IMR-90 (cell line): Measurements from ENCODE around the gene TMED3. TPM values are rescaled to one million over a fixed set of nuclear protein-coding genes. Genes with fewer than 3 reads are reported as not detected.

Experiments used
- ATAC-seq: fragments of 200-7000 bp; cut with Tn5 transposase; 2 replicates; pipeline ENCODE4 v1.9.1; 2020; ENCODE audit warnings: low read depth, mild to moderate bottlenecking, moderate library complexity
- BruUV-seq: library from RNA; stranded (reverse); fragments of 400-500 nt; replicated peaks from 2 replicates; lab custom pipeline; 2021; lab: Mats Ljungman, UMichigan
- CTCF ChIA-PET: fragments of 300-600 bp; formaldehyde crosslinking; extraction: SDS; loops from one replicate; lab custom pipeline; 2021; ENCODE audit warnings: antibody characterized with exemption; lab: Yijun Ruan, JAX
- POLR2A ChIA-PET: fragments of 300-600 bp; sonication (Branson Sonifier 250); formaldehyde crosslinking; loops from one replicate; lab custom pipeline; 2022; ENCODE audit warnings: antibody characterized with exemption; ENCODE audit not compliant: unreplicated experiment; lab: Charles Lee
- DNase-seq: peaks from one replicate; pipeline ENCODE4 v3.0.0; 2013
- H2AFZ ChIP-seq: replicated peaks from 2 replicates; pipeline ENCODE3; 2013; ENCODE audit warnings: low read length, mild to moderate bottlenecking; ENCODE audit not compliant: poor library complexity
- H2AK5ac ChIP-seq: 2 replicates; pipeline ENCODE4 v1.6.1; 2013; ENCODE audit warnings: low read depth, low read length, inconsistent platforms
- H2AK9ac ChIP-seq: replicated peaks from 2 replicates; pipeline ENCODE3; 2013; ENCODE audit warnings: mild to moderate bottlenecking, low read depth, low read length, moderate library complexity; ENCODE audit not compliant: poor library complexity
- H2BK120ac ChIP-seq: 2 replicates; pipeline ENCODE4 v1.6.1; 2013; ENCODE audit warnings: low read depth, low read length, inconsistent platforms
- H2BK15ac ChIP-seq: 3 replicates; pipeline ENCODE4 v1.6.1; 2013; ENCODE audit warnings: low read depth, low read length, inconsistent platforms
- H2BK20ac ChIP-seq: 2 replicates; pipeline ENCODE4 v1.6.1; 2013; ENCODE audit warnings: low read depth, mild to moderate bottlenecking, inconsistent platforms, low read length, moderate library complexity
- H2BK5ac ChIP-seq: 2 replicates; pipeline ENCODE4 v1.6.1; 2013; ENCODE audit warnings: mild to moderate bottlenecking, low read depth, low read length, inconsistent platforms; ENCODE audit not compliant: poor library complexity, severe bottlenecking
- H3K14ac ChIP-seq: replicated peaks from 2 replicates; pipeline ENCODE4 v1.6.1; 2013; ENCODE audit warnings: low read depth, low read length, inconsistent platforms
- H3K18ac ChIP-seq: 2 replicates; pipeline ENCODE4 v1.6.1; 2013; ENCODE audit warnings: low read depth, low read length, control low read depth
- H3K23ac ChIP-seq: 2 replicates; pipeline ENCODE4 v1.6.1; 2013; ENCODE audit warnings: low read depth, low read length, inconsistent platforms
- H3K27ac ChIP-seq: 2 replicates; pipeline ENCODE4 v1.5.1; 2013; ENCODE audit warnings: mild to moderate bottlenecking, control low read depth, low read length; ENCODE audit not compliant: insufficient read depth
- H3K27me3 ChIP-seq: 2 replicates; pipeline ENCODE4 v1.6.1; 2013; ENCODE audit warnings: low read length; ENCODE audit not compliant: control insufficient read depth, insufficient read depth
- H3K36me3 ChIP-seq: 2 replicates; pipeline ENCODE4 v1.6.1; 2013; ENCODE audit warnings: low read length, mixed read lengths; ENCODE audit not compliant: control insufficient read depth, insufficient read depth
- H3K4ac ChIP-seq: 2 replicates; pipeline ENCODE4 v1.6.1; 2013; ENCODE audit warnings: low read depth, low read length, inconsistent platforms
- H3K4me1 ChIP-seq: 2 replicates; pipeline ENCODE4 v1.6.1; 2013; ENCODE audit warnings: low read length, mixed read lengths; ENCODE audit not compliant: control insufficient read depth, insufficient read depth
- H3K4me2 ChIP-seq: 2 replicates; pipeline ENCODE4 v1.6.1; 2013; ENCODE audit warnings: low read depth, mild to moderate bottlenecking, control low read depth, low read length, moderate library complexity
- H3K4me3 ChIP-seq: 2 replicates; pipeline ENCODE4 v1.5.1; 2013; ENCODE audit warnings: low read depth, mild to moderate bottlenecking, control low read depth, low read length, moderate library complexity; ENCODE audit not compliant: insufficient read depth
- H3K56ac ChIP-seq: 2 replicates; pipeline ENCODE4 v1.6.1; 2013; ENCODE audit warnings: low read length, inconsistent platforms; ENCODE audit not compliant: insufficient read depth; ENCODE audit errors: extremely low read depth
- H3K79me1 ChIP-seq, 2 experiments: 2 replicates each; pipeline ENCODE4 v1.6.1; 2013; ENCODE audit warnings: low read length in 2 of 2, inconsistent platforms in 1 of 2, low read depth in 1 of 2
- H3K9ac ChIP-seq: 2 replicates; pipeline ENCODE4 v1.6.1; 2013; ENCODE audit warnings: low read depth, low read length, control low read depth
- H3K9me1 ChIP-seq: 2 replicates; pipeline ENCODE4 v1.6.1; 2013; ENCODE audit warnings: low read length, inconsistent platforms; ENCODE audit not compliant: insufficient read depth
- H3K9me3 ChIP-seq: 2 replicates; pipeline ENCODE4 v1.6.1; 2013; ENCODE audit warnings: low read length; ENCODE audit not compliant: control insufficient read depth, insufficient read depth
- H4K20me1 ChIP-seq: 2 replicates; pipeline ENCODE4 v1.6.1; 2013; ENCODE audit warnings: low read length, inconsistent platforms; ENCODE audit not compliant: insufficient read depth
- H4K5ac ChIP-seq: 2 replicates; pipeline ENCODE4 v1.6.1; 2013; ENCODE audit warnings: mild to moderate bottlenecking, low read depth, low read length, control low read depth
- H4K8ac ChIP-seq, 2 experiments: 2 replicates each; pipeline ENCODE4 v1.6.1; 2013; ENCODE audit warnings: low read depth in 2 of 2, low read length in 2 of 2, control low read depth in 1 of 2, inconsistent platforms in 1 of 2
- H4K91ac ChIP-seq: 2 replicates; pipeline ENCODE4 v1.6.1; 2013; ENCODE audit warnings: low read depth, low read length, inconsistent platforms; ENCODE audit not compliant: insufficient read depth
- BHLHE40 ChIP-seq: fragments of 150-350 bp; IDR thresholded peaks from 2 replicates; pipeline ENCODE4 v1.6.1; 2016; ENCODE audit warnings: mild to moderate bottlenecking, low read depth, low read length
- CEBPB ChIP-seq: IDR thresholded peaks from 2 replicates; pipeline ENCODE4 v1.6.1; 2012; ENCODE audit warnings: low read depth, low read length, improper control_type of control experiment
- CTCF ChIP-seq: conservative IDR thresholded peaks from 2 replicates; pipeline ENCODE4 v1.5.1; 2012; ENCODE audit warnings: mild to moderate bottlenecking, low read depth, low read length, improper control_type of control experiment
- ELK1 ChIP-seq: fragments of 150-350 bp; IDR thresholded peaks from 2 replicates; pipeline ENCODE4 v1.6.1; 2016; ENCODE audit warnings: low read depth, mild to moderate bottlenecking, low read length, moderate library complexity, borderline replicate concordance
- FOS ChIP-seq: fragments of 150-350 bp; IDR thresholded peaks from 2 replicates; pipeline ENCODE4 v1.6.1; 2016; ENCODE audit warnings: low read depth, low read length
- MAFK ChIP-seq: IDR thresholded peaks from 2 replicates; pipeline ENCODE4 v1.6.1; 2012; ENCODE audit warnings: low read depth, low read length, improper control_type of control experiment
- MAZ ChIP-seq: IDR thresholded peaks from 2 replicates; pipeline ENCODE4 v1.6.1; 2012; ENCODE audit warnings: low read depth, mild to moderate bottlenecking, low read length, improper control_type of control experiment, moderate library complexity, borderline replicate concordance
- MXI1 ChIP-seq: IDR thresholded peaks from 2 replicates; pipeline ENCODE4 v1.6.1; 2012; ENCODE audit warnings: low read depth, mild to moderate bottlenecking, low read length, moderate library complexity, borderline replicate concordance
- NFE2L2 ChIP-seq: fragments of 150-350 bp; IDR thresholded peaks from 2 replicates; pipeline ENCODE4 v1.6.1; 2016; ENCODE audit warnings: low read depth, mild to moderate bottlenecking, low read length
- POLR2A ChIP-seq: IDR thresholded peaks from 2 replicates; pipeline ENCODE4 v1.6.1; 2012; ENCODE audit warnings: mild to moderate bottlenecking, low read depth, low read length
- RAD21 ChIP-seq: IDR thresholded peaks from 2 replicates; pipeline ENCODE4 v1.6.1; 2012; ENCODE audit warnings: low read length, improper control_type of control experiment
- RFX5 ChIP-seq: IDR thresholded peaks from 2 replicates; pipeline ENCODE4 v1.8.0; 2012; ENCODE audit warnings: low read depth, mild to moderate bottlenecking, low read length, moderate library complexity
- USF2 ChIP-seq: fragments of 150-350 bp; IDR thresholded peaks from 2 replicates; pipeline ENCODE4 v1.6.1; 2017; ENCODE audit warnings: mild to moderate bottlenecking, antibody characterized with exemption, low read length, low read depth
- WGBS, 2 experiments: methylation state at CpG; one replicate each; pipeline versions ENCODE4 v1.1.5 to v1.1.7; 2013; ENCODE audit warnings: missing lambda C conversion rate in 2 of 2; ENCODE audit not compliant: insufficient read length in 1 of 2; ENCODE audit errors: extremely low coverage in 2 of 2; 5-methylcytosine and 5-hydroxymethylcytosine counted together
- dilution Hi-C: fragments of 300-500 bp; cut with HindIII; formaldehyde crosslinking; loops from one replicate; pipeline ENCODE4 v1.14.3; 2018; ENCODE audit warnings: low sequenced_read_pairs; ENCODE audit not compliant: unreplicated experiment
- in situ Hi-C: fragments of 300-500 bp; cut with MboI; formaldehyde crosslinking; loops from 3 replicates; pipeline ENCODE4 v1.14.3; 2019; ENCODE audit warnings: low sequenced_read_pairs, inconsistent platforms, mixed read lengths
- intact Hi-C: fragments of 100-400 bp; cut with micrococcal nuclease; formaldehyde crosslinking; loops from 2 replicates; pipeline ENCODE4 v1.10.0; 2022
- polyA plus RNA-seq, 3 experiments: library from polyadenylated mRNA; depleted of rRNA; stranded (reverse); fragments of >200 nt; gene quantifications; 2 replicates each; pipeline ENCODE4 v1.2.3, GENCODE V29; 2012; ENCODE audit warnings: low replicate concordance in 1 of 3
- total RNA-seq: library from RNA; depleted of rRNA; stranded (reverse); fragments of >200 nt; gene quantifications from 2 replicates; pipeline ENCODE4 v1.2.3, GENCODE V29; 2012

TMED3 gene
- total and polyA plus RNA-seq, 2 of the 4 experiments (the other 2 are of a cell fraction): 170 to 237 TPM

- no peak overlapping the region for H2BK20ac ChIP-seq
- no peak for TF ChIP-seq CTCF
- TF ChIP-seq MAZ: no peak
- no peak for TF ChIP-seq BHLHE40
- no peak for TF ChIP-seq NFE2L2
- no peak for TF ChIP-seq USF2
- TF ChIP-seq RAD21: no peak
- TF ChIP-seq FOS: no peak
- TF ChIP-seq ELK1: no peak
- TF ChIP-seq MXI1: no peak
- TF ChIP-seq MAFK: no peak
- TF ChIP-seq CEBPB: no peak
- TF ChIP-seq POLR2A: no peak
- no peak for TF ChIP-seq RFX5
- ChIA-PET CTCF (interaction anchor here (1.5 kb wide), 1 partner anchor 255 kb away, joined by 6 read pairs; no protein-coding TSS in a partner anchor), POLR2A (no interaction called here)
- H2AK5ac ChIP-seq: no peak overlapping the region
- no peak overlapping the region for H3K4me3 ChIP-seq
- ATAC-seq (no peak), DNase-seq (no peak)
- no peak overlapping the region for H3K9ac ChIP-seq
- H3K9me1 ChIP-seq: no peaks in the 10 kb centered on the region
- WGBS, 2 experiments: no CpG with 5 or more reads among the region's 9 CpGs
- H4K20me1 ChIP-seq: peaks cover 4% of the 10 kb centered on the region; the same call in 1 of the 2 replicates
- no peak overlapping the region for H2BK15ac ChIP-seq
- H2AFZ ChIP-seq: no peak overlapping the region
- no TSS peak for BruUV-seq
- H3K36me3 ChIP-seq: no peaks in the 10 kb centered on the region
- intact Hi-C loops (loop anchor here (2.0 kb wide), 1 partner anchor 255 kb away; no protein-coding TSS in a partner anchor), in situ Hi-C loops (loop anchor here (10.0 kb wide), 1 partner anchor 503 kb away; no protein-coding TSS in a partner anchor), dilution Hi-C loops (no loop called here)
- H4K8ac ChIP-seq: no peak overlapping the region
- no peaks in the 10 kb centered on the region for H3K27me3 ChIP-seq
- H2AK9ac ChIP-seq: peak overlapping the region; percentile 24
- H3K23ac ChIP-seq: no peak overlapping the region
- H3K27ac ChIP-seq: no peak overlapping the region
- no peak overlapping the region for H3K18ac ChIP-seq
- no peak overlapping the region for H4K5ac ChIP-seq
- H4K91ac ChIP-seq: no peak overlapping the region
- no peak overlapping the region for H2BK5ac ChIP-seq
- no peaks in the 10 kb centered on the region for H3K9me3 ChIP-seq
- peaks cover 0 to 8% of the 10 kb centered on the region in 2 experiments; a peak in 1 of 4 replicates for H3K79me1 ChIP-seq
- H3K14ac ChIP-seq: no peak overlapping the region
- H3K56ac ChIP-seq: no peak overlapping the region
- H3K4me2 ChIP-seq: no peak overlapping the region
- H3K4ac ChIP-seq: no peak overlapping the region
- H3K4me1 ChIP-seq: no peaks in the 10 kb centered on the region
- no peak overlapping the region for H2BK120ac ChIP-seq
These were observed 30.5 kb downstream of the TMED3 start for GRCh38 chr15:79341396-79341795.
